SU-DHL-6 (cell line): ENCODE measurements around the gene LDB3.
"Not testable (repeated sequence)": the region's sequence is repeated elsewhere in the genome, so short reads cannot be mapped to it uniquely, and the experiment has no call there.

ENCODE experiments used
- H2AFZ ChIP-seq: fragments of 200-600 bp; sonication (generic); 2 replicates; pipeline ENCODE4 v1.6.1; 2014; ENCODE audit warnings: low read depth, mild to moderate bottlenecking, moderate library complexity, mixed read lengths, antibody characterized with exemption, low read length; ENCODE audit not compliant: severe bottlenecking
- H3F3A ChIP-seq: fragments of 200-600 bp; shearing (Covaris generic); 2 replicates; pipeline ENCODE4 v1.6.0; 2016; ENCODE audit warnings: antibody characterized with exemption, mild to moderate bottlenecking; ENCODE audit not compliant: insufficient read depth
- H3K27ac ChIP-seq: fragments of 200-600 bp; sonication (generic); 2 replicates; pipeline ENCODE4 v1.5.1; 2016; ENCODE audit warnings: low read depth, mild to moderate bottlenecking, low read length, moderate library complexity, mixed read lengths
- H3K27me3 ChIP-seq: fragments of 200-600 bp; sonication (generic), shearing (Covaris generic); 2 replicates; pipeline ENCODE4 v1.6.0; 2014; ENCODE audit warnings: mild to moderate bottlenecking, low read length
- H3K36me3 ChIP-seq: fragments of 200-600 bp; sonication (generic); 2 replicates; pipeline ENCODE4 v1.6.1; 2014; ENCODE audit warnings: mild to moderate bottlenecking, low read length, mixed read lengths
- H3K4me2 ChIP-seq: fragments of 300-600, 200-600 bp; shearing (Covaris generic), sonication (generic); 2 replicates; pipeline ENCODE4 v1.6.0; 2014; ENCODE audit warnings: low read length, low read depth, mild to moderate bottlenecking; ENCODE audit not compliant: poor library complexity, severe bottlenecking
- H3K4me3 ChIP-seq: fragments of 200-600 bp; sonication (generic); 2 replicates; pipeline ENCODE4 v1.5.1; 2014; ENCODE audit warnings: antibody characterized with exemption, low read length, mild to moderate bottlenecking, mixed read lengths; ENCODE audit not compliant: insufficient read depth, poor library complexity, severe bottlenecking
- H3K79me2 ChIP-seq: fragments of 200-600 bp; sonication (generic); 2 replicates; pipeline ENCODE4 v1.6.1; 2014; ENCODE audit warnings: mild to moderate bottlenecking, low read length, moderate library complexity; ENCODE audit not compliant: insufficient read depth
- H3K9ac ChIP-seq: fragments of 200-600 bp; sonication (generic); 2 replicates; pipeline ENCODE4 v1.7.0; 2014; ENCODE audit warnings: mild to moderate bottlenecking, low read length
- H3K9me2 ChIP-seq: fragments of 200-600 bp; sonication (generic); replicated peaks from 2 replicates; pipeline ENCODE4 v1.6.1; 2014; ENCODE audit warnings: low read length; ENCODE audit not compliant: insufficient read depth
- H3K9me3 ChIP-seq: fragments of 200-600 bp; sonication (generic); 2 replicates; pipeline ENCODE4 v1.6.1; 2014; ENCODE audit warnings: low read length, mixed read lengths; ENCODE audit not compliant: insufficient read depth
- H4K20me1 ChIP-seq: fragments of 200-600 bp; sonication (generic); 2 replicates; pipeline ENCODE4 v1.6.1; 2014; ENCODE audit warnings: low read depth, mild to moderate bottlenecking, antibody characterized with exemption, low read length, moderate library complexity, mixed read lengths
- CTCF ChIP-seq: fragments of 200-600 bp; sonication (generic); IDR thresholded peaks from one replicate; pipeline ENCODE4 v1.5.1; 2017; ENCODE audit warnings: antibody characterized with exemption, mild to moderate bottlenecking, low read length, moderate library complexity; ENCODE audit not compliant: insufficient read depth, poor library complexity, severe bottlenecking
- EZH2phosphoT487 ChIP-seq: fragments of 200-600 bp; sonication (generic), shearing (Covaris generic); conservative IDR thresholded peaks from 2 replicates; pipeline ENCODE4 v1.6.1; 2018; ENCODE audit warnings: mild to moderate bottlenecking, antibody characterized with exemption, low read length, moderate library complexity, mixed read lengths

LDB3 gene

GRCh38 chr10:86733260-86733671 is 65.0 kb downstream of the LDB3 start:
- no peak overlapping the region for H3K4me3 ChIP-seq
- H2AFZ ChIP-seq, result no peak overlapping the region
- no peak overlapping the region for H3K9ac ChIP-seq
- no peaks in the 10 kb centered on the region for H4K20me1 ChIP-seq
- no peaks in the 10 kb centered on the region for H3F3A ChIP-seq
- no peak overlapping the region for H3K27ac ChIP-seq
- no peak overlapping the region for H3K4me2 ChIP-seq
- no peaks in the 10 kb centered on the region for H3K27me3 ChIP-seq
- no peak for TF ChIP-seq EZH2phosphoT487
- TF ChIP-seq CTCF, result no peak
- no peaks in the 10 kb centered on the region for H3K36me3 ChIP-seq
- no peaks in the 10 kb centered on the region for H3K9me3 ChIP-seq
- H3K79me2 ChIP-seq, result no peaks in the 10 kb centered on the region
- no peaks in the 10 kb centered on the region for H3K9me2 ChIP-seq

- H3K27ac ChIP-seq, result no peak overlapping the region
- H4K20me1 ChIP-seq, result no peaks in the 10 kb centered on the region
- no peaks in the 10 kb centered on the region for H3K79me2 ChIP-seq
- H3F3A ChIP-seq, result no peaks in the 10 kb centered on the region
- no peak overlapping the region for H3K9ac ChIP-seq
- no peaks in the 10 kb centered on the region for H3K36me3 ChIP-seq
- no peaks in the 10 kb centered on the region for H3K9me2 ChIP-seq
- no peak overlapping the region for H3K4me3 ChIP-seq
- no peak overlapping the region for H2AFZ ChIP-seq
- no peak for TF ChIP-seq CTCF
- no peak for TF ChIP-seq EZH2phosphoT487
- H3K4me2 ChIP-seq, result no peak overlapping the region
- no peaks in the 10 kb centered on the region for H3K9me3 ChIP-seq
- H3K27me3 ChIP-seq, result no peaks in the 10 kb centered on the region
Observed at GRCh38 chr10:86734207-86734988, 66.1 kb downstream of the LDB3 start.

GRCh38 chr10:86735278-86735677 is 67.0 kb downstream of the LDB3 start:
- H3K27me3 ChIP-seq, H3F3A ChIP-seq, H3K4me2 ChIP-seq, H3K9me3 ChIP-seq, H3K36me3 ChIP-seq, H4K20me1 ChIP-seq, H3K27ac ChIP-seq, H3K4me3 ChIP-seq, H3K79me2 ChIP-seq, H3K9me2 ChIP-seq, H2AFZ ChIP-seq, H3K9ac ChIP-seq: not testable (repeated sequence)

- H3K4me3 ChIP-seq, result no peak overlapping the region
- H3K9me2 ChIP-seq, result no peaks in the 10 kb centered on the region
- no peaks in the 10 kb centered on the region for H4K20me1 ChIP-seq
- no peaks in the 10 kb centered on the region for H3K9me3 ChIP-seq
- H3K9ac ChIP-seq, result no peak overlapping the region
- H3K79me2 ChIP-seq, result no peaks in the 10 kb centered on the region
- TF ChIP-seq EZH2phosphoT487, result no peak
- no peak for TF ChIP-seq CTCF
- no peaks in the 10 kb centered on the region for H3K36me3 ChIP-seq
- no peak overlapping the region for H3K27ac ChIP-seq
- H2AFZ ChIP-seq, result no peak overlapping the region
- H3F3A ChIP-seq, result no peaks in the 10 kb centered on the region
- H3K27me3 ChIP-seq, result no peaks in the 10 kb centered on the region
- no peak overlapping the region for H3K4me2 ChIP-seq
Observed at GRCh38 chr10:86742230-86742629, 73.9 kb downstream of the LDB3 start.
